Ovary (tissue), 10 donors: ENCODE results near the gene TUB. TPM values are rescaled to one million over a fixed set of nuclear protein-coding genes. Genes with fewer than 3 reads are reported as not detected.

Source experiments
- DNase-seq, 5 donors: peaks; one replicate each; pipeline ENCODE4 v3.0.0-alpha.2; 2019 to 2020
- H3K27ac ChIP-seq, 2 donors: fragments of 200-600 bp; one replicate each; pipeline versions ENCODE4 v1.5.1 to v1.8.0; 2019 to 2022
- H3K27me3 ChIP-seq: fragments of 200-600 bp; one replicate; pipeline ENCODE4 v1.8.0; 2022
- H3K36me3 ChIP-seq: fragments of 200-600 bp; sonication (generic); one replicate; pipeline ENCODE4 v1.5.1; 2019
- H3K4me1 ChIP-seq: one replicate; pipeline ENCODE4 v1.8.1; 2013; ENCODE audit warnings: mild to moderate bottlenecking, moderate library complexity; ENCODE audit not compliant: insufficient read depth
- H3K4me3 ChIP-seq: fragments of 200-600 bp; sonication (generic); one replicate; pipeline ENCODE4 v1.5.1; 2017
- H3K9me3 ChIP-seq, 2 donors: fragments of 200-600 bp in 1 of 2; sonication (generic) in 1 of 2; one replicate each; pipeline versions ENCODE4 v1.5.1 to v1.8.1; 2013 to 2019; ENCODE audit warnings: mild to moderate bottlenecking in 1 of 2, moderate library complexity in 1 of 2
- CTCF ChIP-seq, 3 donors: fragments of 450-650 bp in 2 of 3; fragments of 200-600 bp in 1 of 3; IDR thresholded peaks; one replicate each; pipeline versions ENCODE4 v1.5.1 to v1.8.0; 2016 to 2022; ENCODE audit warnings: antibody characterized with exemption in 3 of 3, mild to moderate bottlenecking in 1 of 3
- EP300 ChIP-seq: sonication (generic); formaldehyde crosslinking; IDR thresholded peaks from one replicate; pipeline ENCODE4 v1.6.1; 2017; ENCODE audit warnings: antibody characterized with exemption
- POLR2A ChIP-seq: fragments of 450-650 bp; IDR thresholded peaks from one replicate; pipeline ENCODE4 v1.6.1; 2017; ENCODE audit warnings: antibody characterized with exemption, mild to moderate bottlenecking, moderate library complexity
- WGBS, 3 donors: extraction: QIAGEN DNeasy Blood & Tissue Kit in 1 of 3; methylation state at CpG; one replicate each; pipeline versions ENCODE4 v1.1.5 to v1.1.7; 2013 to 2017; 5-methylcytosine and 5-hydroxymethylcytosine counted together
- intact Hi-C, 4 donors: fragments of 100-400 bp; cut with DNase I; formaldehyde crosslinking; loops; one replicate each; pipeline versions ENCODE4 v1.11.0 to v1.15.1; 2022 to 2023
- long read RNA-seq, 3 donors: library from polyadenylated mRNA in 2 of 3; unstranded in 2 of 3; transcript quantifications; one replicate each; pipeline ENCODE4 v2.0.0 and lab custom pipeline, GENCODE V29; 2021 to 2026
- polyA plus RNA-seq, 2 donors: library from polyadenylated mRNA; stranded (reverse); fragments of 200-250 nt in 1 of 2; fragments of 350-450 nt in 1 of 2; fragmentation: Illumina TruSeq in 1 of 2; extraction: RNeasy Lipid Tissue Mini Kit (QIAGEN cat#74804) in 1 of 2; gene quantifications; one replicate each; pipeline ENCODE4 v1.2.3, GENCODE V29; 2013 to 2014
- total RNA-seq, 7 donors: library from RNA; depleted of rRNA in 2 of 7; stranded (reverse); fragments of >200 nt in 2 of 7; fragmentation: NEBNext Ultra II Directional in 3 of 7; extraction: Animal tissue kit (Norgen Biotek cat#: 25700) in 3 of 7; gene quantifications; one replicate each; pipeline versions ENCODE4 v1.1.0 to v1.2.4, GENCODE V29; 2016 to 2023
- donor health status: DM: no; HTN: no; CAD: no; lungs with moderate emphysema.
- donor health status: DM: no; HTN: no; CAD: no.
- donor health status: Bipolar disorder and iron deficiency.
- donor health status: DM: yes; HTN: yes; CAD: no.
- donor health status: DM: no; HTN: no; CAD: no.
- donor health status: DM: yes; HTN: yes; CAD: no.

Gene TUB
- total RNA-seq = 10 to 100 TPM; 10.5 to 33.4 (median 25.7) TPM
- 10 to 100 TPM in 1 of 2 donors, 1 to 10 TPM in 1; 7.2 to 15.3 TPM for polyA plus RNA-seq
- long read RNA-seq, donor 1, partial matches to known transcripts = 0 of 5 reads
- long read RNA-seq, donor 1, other reads (novel, unspliced or antisense) = 5 of 5 reads
- long read RNA-seq, donor 2, partial matches to known transcripts = 20 of 20 reads
- long read RNA-seq, donor 2, other reads (novel, unspliced or antisense) = 0 of 20 reads
- long read RNA-seq, donor 3, partial matches to known transcripts = 3 of 11 reads
- long read RNA-seq, donor 3, other reads (novel, unspliced or antisense) = 7 of 11 reads

DNA sequence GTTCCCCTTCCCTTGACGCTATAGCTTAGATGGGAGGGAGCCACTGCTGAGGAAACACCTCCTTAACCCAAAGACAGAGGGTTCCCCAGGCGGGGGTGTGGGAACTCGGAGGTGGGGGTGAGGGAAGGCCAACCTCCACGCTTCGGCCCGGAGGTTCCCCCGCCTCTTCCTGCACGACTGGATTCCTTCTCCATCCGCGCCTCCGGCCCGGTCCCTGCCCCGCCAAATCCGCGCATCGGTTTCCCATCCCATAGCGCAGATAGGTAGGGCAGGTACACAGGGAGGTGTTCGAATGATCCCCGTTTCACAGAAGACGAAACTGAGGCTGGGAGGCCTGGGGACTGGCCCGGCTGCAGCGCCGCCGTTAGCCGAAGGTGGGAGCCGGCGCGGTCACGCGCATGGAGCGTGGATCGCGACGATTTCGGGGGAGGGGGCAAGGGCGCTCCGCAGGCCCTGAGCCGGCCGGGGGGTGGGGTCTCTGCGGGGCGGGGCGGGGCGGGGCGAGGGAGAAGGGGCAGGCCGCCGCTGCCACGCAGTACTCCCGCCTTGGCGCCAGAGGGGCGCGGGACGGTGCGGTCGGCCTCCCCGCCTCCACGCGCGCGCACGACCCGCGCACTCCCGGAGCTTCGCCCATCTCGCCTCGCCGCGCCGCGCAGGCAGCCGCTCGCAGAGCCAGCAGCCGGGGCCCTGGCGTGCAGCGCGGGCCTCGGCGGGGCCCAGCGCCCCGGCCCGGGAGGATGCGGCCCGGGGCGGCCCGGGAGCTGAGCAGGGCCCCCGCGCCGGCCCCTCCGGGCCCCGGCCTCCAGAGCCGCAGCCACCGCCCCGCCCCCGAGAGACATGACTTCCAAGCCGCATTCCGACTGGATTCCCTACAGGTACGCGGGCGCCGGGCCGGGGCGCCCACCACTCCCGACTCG, at the start of gene TUB:
Gene TUB, plus strand, starts transcription at position 538 of the 917 bp plus-strand sequence. Its CDS starts 300 bp downstream, at position 838.
- no peaks in the 10 kb centered on the region for H3K36me3 ChIP-seq
- TF ChIP-seq CTCF (IDR thresholded peaks at IDR 0.05) = no peak
- TF ChIP-seq POLR2A = no peak
- intact Hi-C loops = loop anchor here in 2 of 4 donors (5.0 kb wide), 1 partner anchor 49 kb away; no protein-coding TSS in a partner anchor
- peak within 1 kb of the TSS; percentile 27 to 74 for H3K27ac ChIP-seq
- peak within 1 kb of the TSS; percentile 57 for H3K4me3 ChIP-seq
- WGBS, 3 donors = 0 to 2% (median 0%) methylated on average over 28 to 103 of the region's 104 CpGs
- H3K4me1 ChIP-seq = peaks cover 7% of the 10 kb centered on the region
- no peaks in the 10 kb centered on the region for H3K27me3 ChIP-seq
- peak; percentile 41 to 65 (median 64) for DNase-seq
- H3K9me3 ChIP-seq = no peaks in the 10 kb centered on the region

GRCh38 chr11:8031248-8032115, 49.5 kb upstream of the TUB start:
- intact Hi-C loops = loop anchor here (2.0 to 5.0 kb wide), 4 partner anchors 41 to 61 kb away; partner anchors contain the start of gene TUB (in 2 of the 4)
- H3K36me3 ChIP-seq = no peaks in the 10 kb centered on the region
- H3K27ac ChIP-seq = no peak overlapping the region
- WGBS, 3 donors = 77 to 80% (median 78%) methylated on average over 31 to 32 of the region's 32 CpGs
- no peaks in the 10 kb centered on the region for H3K9me3 ChIP-seq
- peak in 1 of 5 donors; percentile 39 for DNase-seq
- H3K27me3 ChIP-seq = no peaks in the 10 kb centered on the region
- TF ChIP-seq CTCF (IDR thresholded peaks at IDR 0.05) (no peak), POLR2A (no peak)
- peaks cover 9% of the 10 kb centered on the region for H3K4me1 ChIP-seq
- no peak overlapping the region for H3K4me3 ChIP-seq

GRCh38 chr11:8032122-8032521, 48.9 kb upstream of the TUB start:
- Histone ChIP-seq H3K9me3 (no peaks in the 10 kb centered on the region), H3K4me1 (peaks cover 9% of the 10 kb centered on the region), H3K36me3 (no peaks in the 10 kb centered on the region), H3K4me3 (no peak overlapping the region), H3K27ac (no peak overlapping the region), H3K27me3 (no peaks in the 10 kb centered on the region)
- WGBS, 3 donors = 87 to 95% (median 92%) methylated on average over 10 of the region's 10 CpGs
- TF ChIP-seq CTCF (IDR thresholded peaks at IDR 0.05) (no peak), POLR2A (no peak), EP300 (no peak)
- peak in 1 of 5 donors; percentile 41 for DNase-seq
- intact Hi-C loops = loop anchor here (2.0 to 5.0 kb wide), 4 partner anchors 40 to 60 kb away; partner anchors contain the start of gene TUB (in 2 of the 4)
